ENCODE data around the gene HOXB3.

Gene HOXB3

GRCh38 chr17:48522031-48522653, 67.9 kb downstream of the HOXB3 start (continued):
- TF ChIP-seq, protein P1, sequence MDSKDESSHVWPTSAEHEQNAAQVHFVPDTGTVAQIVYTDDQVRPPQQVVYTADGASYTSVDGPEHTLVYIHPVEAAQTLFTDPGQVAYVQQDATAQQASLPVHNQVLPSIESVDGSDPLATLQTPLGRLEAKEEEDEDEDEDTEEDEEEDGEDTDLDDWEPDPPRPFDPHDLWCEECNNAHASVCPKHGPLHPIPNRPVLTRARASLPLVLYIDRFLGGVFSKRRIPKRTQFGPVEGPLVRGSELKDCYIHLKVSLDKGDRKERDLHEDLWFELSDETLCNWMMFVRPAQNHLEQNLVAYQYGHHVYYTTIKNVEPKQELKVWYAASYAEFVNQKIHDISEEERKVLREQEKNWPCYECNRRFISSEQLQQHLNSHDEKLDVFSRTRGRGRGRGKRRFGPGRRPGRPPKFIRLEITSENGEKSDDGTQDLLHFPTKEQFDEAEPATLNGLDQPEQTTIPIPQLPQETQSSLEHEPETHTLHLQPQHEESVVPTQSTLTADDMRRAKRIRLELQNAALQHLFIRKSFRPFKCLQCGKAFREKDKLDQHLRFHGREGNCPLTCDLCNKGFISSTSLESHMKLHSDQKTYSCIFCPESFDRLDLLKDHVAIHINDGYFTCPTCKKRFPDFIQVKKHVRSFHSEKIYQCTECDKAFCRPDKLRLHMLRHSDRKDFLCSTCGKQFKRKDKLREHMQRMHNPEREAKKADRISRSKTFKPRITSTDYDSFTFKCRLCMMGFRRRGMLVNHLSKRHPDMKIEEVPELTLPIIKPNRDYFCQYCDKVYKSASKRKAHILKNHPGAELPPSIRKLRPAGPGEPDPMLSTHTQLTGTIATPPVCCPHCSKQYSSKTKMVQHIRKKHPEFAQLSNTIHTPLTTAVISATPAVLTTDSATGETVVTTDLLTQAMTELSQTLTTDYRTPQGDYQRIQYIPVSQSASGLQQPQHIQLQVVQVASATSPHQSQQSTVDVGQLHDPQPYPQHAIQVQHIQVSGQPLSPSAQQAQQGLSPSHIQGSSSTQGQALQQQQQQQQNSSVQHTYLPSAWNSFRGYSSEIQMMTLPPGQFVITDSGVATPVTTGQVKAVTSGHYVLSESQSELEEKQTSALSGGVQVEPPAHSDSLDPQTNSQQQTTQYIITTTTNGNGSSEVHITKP (tag by site-specific recombination; IDR thresholded peaks at IDR 0.05): 0 out of 2 replicates have a peak, but pooled peaks have one; percentile 47
- TF ChIP-seq ZNF561 (tag by site-specific recombination; IDR thresholded peaks at IDR 0.05; ENCODE audit: borderline replicate concordance) (no peak), ZFHX2 (tag by site-specific recombination; conservative IDR thresholded peaks at IDR 0.05) (no peak)

DNA sequence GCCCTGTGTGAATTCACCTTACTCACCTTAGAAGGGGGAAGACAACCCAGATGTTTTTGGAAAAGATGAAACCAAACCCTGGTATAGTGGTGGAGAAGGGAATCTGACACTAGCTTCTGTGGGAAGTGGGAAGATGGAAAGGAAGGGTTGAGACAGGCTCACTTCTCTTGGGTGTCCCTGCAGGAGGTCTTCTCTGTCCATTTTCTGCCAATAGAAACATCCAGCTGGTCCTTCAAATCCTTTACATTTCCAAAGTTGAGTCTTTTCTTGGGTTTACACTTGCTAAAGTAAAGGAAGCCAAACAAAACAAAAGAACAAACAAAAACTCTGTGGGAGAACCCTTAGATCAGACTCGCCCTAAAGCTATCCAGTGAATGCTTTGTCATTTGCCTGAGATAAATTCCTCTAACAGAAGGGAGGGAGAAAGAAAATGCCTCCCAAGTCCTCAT, 69.4 kb downstream of the HOXB3 start:
- ChIA-PET CTCF (interaction anchor here (0.6 to 2.0 kb wide), 4 partner anchors 9 to 62 kb away, joined by 3 to 7 read pairs (median 4); no protein-coding TSS in a partner anchor), POLR2A (interaction anchor here (0.6 to 1.3 kb wide), 4 partner anchors 14 to 23 kb away, joined by 3 to 5 read pairs (median 4); no protein-coding TSS in a partner anchor)
- no peaks in the 10 kb centered on the region for H3K36me3 ChIP-seq (ENCODE audit: control insufficient read depth in 2 of 2, insufficient read depth in 1 of 2, low read length in 2 of 2)
- TF ChIP-seq WT1 (tag by site-specific recombination; IDR thresholded peaks at IDR 0.05): 0 out of 2 replicates have a peak, but pooled peaks have one; percentile 12
- TF ChIP-seq FEZF1 (tag by site-specific recombination; IDR thresholded peaks at IDR 0.05): peak; percentile 37; the same call in 1 of the 2 replicates
- peak; percentile 95 for TF ChIP-seq GLIS1 (tag by site-specific recombination; IDR thresholded peaks at IDR 0.05)
- TF ChIP-seq ZNF174 (tag by site-specific recombination; IDR thresholded peaks at IDR 0.05): no peak
- no peak for TF ChIP-seq KLF10 (tag by site-specific recombination; IDR thresholded peaks at IDR 0.05)
- no peak for TF ChIP-seq ZNF501 (tag by site-specific recombination; IDR thresholded peaks at IDR 0.05)
- TF ChIP-seq ZBTB7A (tag by site-specific recombination; IDR thresholded peaks at IDR 0.05; ENCODE audit: low read depth): no peak
- TF ChIP-seq ZNF785 (tag by site-specific recombination; IDR thresholded peaks at IDR 0.05): no peak
- TF ChIP-seq OSR2 (tag by site-specific recombination; IDR thresholded peaks at IDR 0.05): peak; percentile 23; the same call in 1 of the 2 replicates
- no peak for TF ChIP-seq ZNF670 (tag by site-specific recombination; IDR thresholded peaks at IDR 0.05; ENCODE audit: low read depth)
- no peak for TF ChIP-seq OVOL3 (tag by site-specific recombination; IDR thresholded peaks at IDR 0.05)
- TF ChIP-seq, protein P1 (tag by site-specific recombination; IDR thresholded peaks at IDR 0.05): no peak
- H3K4me1 ChIP-seq (ENCODE audit: control insufficient read depth, insufficient read depth, low read length): peaks cover 18% of the 10 kb centered on the region
- H3K9me3 ChIP-seq (ENCODE audit: control insufficient read depth, insufficient read depth, low read depth, low read length): no peaks in the 10 kb centered on the region
- H3K27ac ChIP-seq (ENCODE audit: extremely low read depth, low read depth, low read length): no peak overlapping the region
- no peak overlapping the region for H3K4me3 ChIP-seq (ENCODE audit: low read depth, low read length)

DNA sequence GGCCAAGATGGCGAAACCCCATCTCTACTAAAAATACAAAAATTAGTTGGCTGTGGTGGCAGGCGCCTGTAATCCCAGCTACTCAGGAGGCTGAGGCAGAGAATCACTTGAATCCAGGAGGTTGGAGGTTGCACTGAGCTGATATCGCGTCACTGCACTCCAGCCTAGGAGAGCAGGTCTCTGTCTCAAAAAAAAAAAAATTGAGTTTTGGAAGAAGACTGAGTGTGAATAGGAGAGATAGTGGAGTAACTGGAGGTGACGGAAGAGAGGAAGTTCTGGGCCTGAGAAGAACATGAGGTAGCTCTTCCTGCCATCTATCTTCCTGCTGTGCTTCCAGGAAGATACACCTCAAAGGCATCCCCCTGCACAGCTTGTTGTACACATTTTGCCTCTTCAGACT, 70.6 kb downstream of the HOXB3 start:
- Histone ChIP-seq H3K4me3 (ENCODE audit: low read depth, low read length) (no peak overlapping the region), H3K36me3 (ENCODE audit: control insufficient read depth in 2 of 2, insufficient read depth in 1 of 2, low read length in 2 of 2) (no peaks in the 10 kb centered on the region), H3K9me3 (ENCODE audit: control insufficient read depth, insufficient read depth, low read depth, low read length) (no peaks in the 10 kb centered on the region), H3K4me1 (ENCODE audit: control insufficient read depth, insufficient read depth, low read length) (peaks cover 18% of the 10 kb centered on the region), H3K27ac (ENCODE audit: extremely low read depth, low read depth, low read length) (no peak overlapping the region)
- ChIA-PET CTCF (interaction anchor here (0.5 to 2.0 kb wide), 3 partner anchors 13 to 436 kb away, joined by 3 to 9 read pairs (median 5); no protein-coding TSS in a partner anchor), POLR2A (no interaction called here)
- TF ChIP-seq ZNF776 (tag by site-specific recombination; IDR thresholded peaks at IDR 0.05; ENCODE audit: borderline replicate concordance) (no peak), ZNF48 (tag by site-specific recombination; IDR thresholded peaks at IDR 0.05) (no peak), REST (tag by site-specific recombination; IDR thresholded peaks at IDR 0.05) (no peak), KLF17 (tag by site-specific recombination; IDR thresholded peaks at IDR 0.05) (no peak)
- TF ChIP-seq, protein P2, sequence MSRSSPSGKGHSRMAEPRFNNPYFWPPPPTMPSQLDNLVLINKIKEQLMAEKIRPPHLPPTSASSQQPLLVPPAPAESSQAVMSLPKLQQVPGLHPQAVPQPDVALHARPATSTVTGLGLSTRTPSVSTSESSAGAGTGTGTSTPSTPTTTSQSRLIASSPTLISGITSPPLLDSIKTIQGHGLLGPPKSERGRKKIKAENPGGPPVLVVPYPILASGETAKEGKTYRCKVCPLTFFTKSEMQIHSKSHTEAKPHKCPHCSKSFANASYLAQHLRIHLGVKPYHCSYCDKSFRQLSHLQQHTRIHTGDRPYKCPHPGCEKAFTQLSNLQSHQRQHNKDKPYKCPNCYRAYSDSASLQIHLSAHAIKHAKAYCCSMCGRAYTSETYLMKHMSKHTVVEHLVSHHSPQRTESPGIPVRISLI (tag by site-specific recombination; IDR thresholded peaks at IDR 0.05): no peak

All from HEK293 (cell line).